GM18870 (cell line): ENCODE data around the gene R3HCC1L.
"Not testable (repeated sequence)": the region's sequence is repeated elsewhere in the genome, so short reads cannot be mapped to it uniquely, and the experiment has no call there.

ENCODE experiments used
- ATAC-seq: cut with Tn5 transposase; IDR thresholded peaks from one replicate; pipeline ENCODE4 v1.9.1; 2021; ENCODE audit warnings: moderate library complexity; ENCODE audit not compliant: unreplicated experiment

The R3HCC1L gene

DNA sequence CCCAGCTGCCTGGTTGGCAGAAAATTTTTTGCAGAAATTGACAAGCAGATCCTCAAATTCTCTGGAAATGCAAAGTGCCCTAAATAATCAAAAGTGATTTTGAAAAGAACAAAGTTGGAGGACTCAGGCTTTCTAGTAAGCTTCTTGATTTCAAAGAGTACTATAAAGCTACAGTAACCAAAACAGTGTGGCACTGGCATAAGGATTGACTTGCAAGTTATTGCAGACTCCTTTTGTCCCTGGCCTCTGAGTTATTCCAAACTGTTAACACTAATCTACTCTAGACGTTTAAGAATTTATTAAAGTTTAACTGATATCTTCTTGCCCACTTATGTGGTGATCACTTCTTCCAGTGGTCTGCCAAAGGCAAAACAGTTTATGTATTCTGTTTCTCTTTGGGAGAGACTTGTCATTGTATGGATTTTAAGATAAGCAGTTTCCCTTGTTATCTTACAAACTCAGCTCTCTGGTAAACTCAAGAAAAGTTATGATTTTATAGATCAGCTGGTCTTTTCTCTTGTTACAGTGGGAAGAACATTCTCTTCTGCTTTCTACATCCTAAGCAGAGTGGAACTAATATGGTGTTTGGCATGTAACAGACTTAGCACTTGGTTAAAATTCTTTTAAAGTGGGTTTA, 92.2 kb downstream of the R3HCC1L start:
- ATAC-seq = no peak

DNA sequence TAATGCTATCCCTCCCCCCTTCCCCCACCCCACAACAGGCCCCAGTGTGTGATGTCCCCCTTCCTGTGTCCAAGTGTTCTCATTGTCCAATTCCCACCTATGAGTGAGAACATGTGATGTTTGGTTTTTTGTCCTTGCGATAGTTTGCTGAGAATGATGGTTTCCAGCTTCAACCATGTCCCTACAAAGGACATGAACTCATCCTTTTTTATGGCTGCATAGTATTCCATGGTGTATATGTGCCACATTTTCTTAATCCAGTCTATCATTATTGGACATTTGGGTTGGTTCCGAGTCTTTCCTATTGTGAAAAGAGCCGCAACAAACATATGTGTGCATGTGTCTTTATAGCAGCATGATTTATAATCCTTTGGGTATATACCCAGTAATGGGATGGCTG, 93.3 kb downstream of the R3HCC1L start:
- not testable (repeated sequence) for ATAC-seq

DNA sequence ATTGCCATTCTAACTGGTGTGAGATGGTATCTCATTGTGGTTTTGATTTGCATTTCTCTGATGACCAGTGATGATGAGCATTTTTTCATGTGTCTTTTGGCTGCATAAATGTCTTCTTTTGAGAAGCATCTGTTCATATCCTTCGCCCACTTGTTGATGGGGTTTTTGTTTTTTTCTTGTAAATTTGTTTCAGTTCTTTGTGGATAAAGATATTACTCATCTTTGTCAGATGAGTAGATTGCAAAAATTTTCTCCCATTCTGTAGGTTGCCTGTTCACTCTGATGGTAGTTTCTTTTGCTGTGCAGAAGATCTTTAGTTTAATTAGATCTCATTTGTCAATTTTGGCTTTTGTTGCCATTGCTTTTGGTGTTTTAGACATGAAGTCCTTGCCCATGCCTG, 93.8 kb downstream of the R3HCC1L start:
- ATAC-seq = not testable (repeated sequence)

DNA sequence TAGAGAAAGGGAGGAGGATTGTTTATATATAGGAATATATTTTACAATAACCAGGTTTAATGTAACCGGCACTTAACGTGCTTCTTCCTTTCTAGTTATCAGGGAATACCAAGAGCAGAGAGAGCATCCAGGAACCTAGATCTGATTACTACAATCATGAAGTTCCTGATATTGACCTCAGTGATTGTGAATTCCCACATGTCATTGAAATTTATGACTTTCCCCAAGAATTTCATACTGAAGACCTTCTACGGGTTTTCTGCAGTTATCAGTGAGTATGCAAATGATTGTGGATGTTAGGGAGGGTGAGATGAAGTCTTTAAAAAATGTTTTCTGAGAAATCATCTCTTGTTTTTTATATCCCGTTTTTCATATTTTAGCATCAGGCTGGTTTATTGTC, 97.0 kb downstream of the R3HCC1L start:
- no peak for ATAC-seq

DNA sequence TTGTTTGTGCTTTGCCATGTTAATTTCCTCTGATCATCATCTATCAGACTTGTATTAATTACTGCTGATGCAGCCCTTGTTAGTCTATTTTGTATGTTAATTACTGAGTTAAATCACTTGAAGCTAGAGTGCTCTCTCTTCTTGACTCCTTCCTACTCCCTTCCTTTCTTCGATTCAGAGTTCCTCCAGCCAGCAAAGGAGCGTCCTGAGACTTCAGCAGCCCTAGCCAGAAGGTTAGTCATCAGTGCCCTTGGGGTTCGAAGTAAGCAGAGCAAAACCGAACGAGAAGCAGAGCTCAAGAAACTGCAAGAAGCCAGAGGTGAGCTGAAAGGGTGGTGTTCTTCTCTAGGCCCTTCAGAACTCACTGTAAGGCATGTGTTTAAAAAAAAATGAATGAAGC, 101.4 kb downstream of the R3HCC1L start:
- no peak for ATAC-seq

DNA sequence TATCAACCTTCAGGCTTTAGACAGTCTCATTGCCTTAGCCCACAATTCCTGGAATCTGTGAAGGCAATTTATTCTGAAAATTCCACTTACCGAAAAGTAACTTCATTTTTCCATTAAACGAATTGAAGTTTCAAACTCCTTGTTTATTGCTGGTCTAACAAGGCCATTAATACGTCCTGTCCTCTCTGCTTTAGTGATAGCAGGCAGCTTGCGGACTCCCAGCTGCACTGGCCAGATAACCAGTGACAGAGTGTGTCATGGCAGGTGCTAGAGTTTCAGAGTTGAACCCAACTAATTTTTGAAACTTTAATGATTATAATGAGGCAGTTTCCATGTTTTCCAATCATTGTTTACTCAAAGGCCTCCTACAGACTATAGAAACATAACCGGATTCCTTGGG, 102.4 kb downstream of the R3HCC1L start:
- ATAC-seq = no peak

DNA sequence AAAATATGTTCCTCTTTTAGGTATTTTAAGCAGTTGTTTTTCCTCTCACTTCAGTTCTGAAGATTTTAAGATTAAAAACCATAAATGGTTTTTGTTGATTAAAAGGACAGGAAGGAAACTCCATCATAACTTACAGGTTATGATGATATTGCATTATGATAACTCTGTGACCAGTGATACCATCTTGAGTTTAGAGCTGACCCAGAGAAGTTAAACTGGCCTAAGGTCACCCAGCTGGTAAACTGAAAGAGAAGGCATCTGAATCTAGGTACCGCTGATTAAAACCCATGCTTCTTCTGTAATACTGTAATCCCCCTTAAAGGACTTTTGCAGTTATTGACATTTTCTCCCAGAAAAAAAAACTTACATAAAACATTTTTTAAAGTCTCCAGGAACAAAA, 103.9 kb downstream of the R3HCC1L start:
- ATAC-seq = no peak

DNA sequence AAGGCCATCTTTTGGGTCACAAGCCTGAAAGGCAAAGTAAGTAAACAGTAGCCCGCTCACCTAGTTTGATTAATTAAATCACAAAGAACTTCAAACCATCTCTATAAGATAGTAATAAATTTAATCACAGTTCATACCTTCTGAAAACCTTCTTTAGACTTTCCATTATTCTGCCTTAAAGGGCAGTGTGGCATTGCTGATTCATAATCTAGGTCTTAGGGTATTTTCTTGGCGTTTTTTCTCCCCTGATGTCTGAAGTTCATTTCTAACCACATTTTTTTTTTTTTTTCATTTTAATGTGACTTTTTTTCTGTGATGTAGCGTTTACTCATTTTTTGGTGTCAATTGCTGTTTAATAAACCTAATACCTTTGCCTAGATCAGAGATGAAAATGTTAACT, 106.1 kb downstream of the R3HCC1L start:
- ATAC-seq = no peak

DNA sequence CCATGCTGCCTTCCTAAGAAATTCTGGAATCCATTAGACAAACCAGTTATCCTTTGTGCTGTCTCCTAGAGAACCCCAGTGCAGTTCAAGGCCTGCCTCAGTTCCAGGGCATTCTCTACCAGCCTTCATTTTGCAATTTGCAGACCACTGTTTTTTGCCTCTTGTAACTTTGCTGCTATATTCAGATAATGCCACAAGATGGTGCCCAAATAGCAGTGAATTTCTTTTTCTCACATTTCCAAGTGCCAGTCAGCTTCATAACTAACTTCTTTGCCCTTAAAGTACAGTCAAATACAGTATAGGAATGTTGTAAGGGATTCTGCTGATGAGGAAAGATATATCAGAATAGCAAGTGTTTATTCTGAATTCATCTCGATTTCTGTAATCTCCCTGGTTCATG, 108.4 kb downstream of the R3HCC1L start:
- ATAC-seq = no peak

DNA sequence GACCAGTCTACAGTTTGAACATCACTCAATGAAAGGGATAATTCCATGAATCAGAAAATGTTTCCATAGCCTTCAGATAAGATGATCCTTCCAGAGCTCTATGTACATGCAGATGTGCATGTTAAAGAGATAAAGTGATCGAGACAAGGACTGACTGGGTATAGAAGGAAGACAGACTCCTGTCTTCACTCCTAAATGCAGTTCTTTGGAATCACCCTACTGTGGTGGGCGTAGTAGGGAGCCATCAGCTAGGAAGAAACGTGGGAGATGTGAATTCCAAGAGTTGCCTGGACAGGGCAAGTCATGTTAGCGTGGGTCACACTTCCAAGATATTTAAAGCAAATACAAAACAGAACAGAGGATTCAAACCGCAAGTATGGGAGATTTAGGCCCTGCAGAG, 109.7 kb downstream of the R3HCC1L start:
- ATAC-seq = no peak

DNA sequence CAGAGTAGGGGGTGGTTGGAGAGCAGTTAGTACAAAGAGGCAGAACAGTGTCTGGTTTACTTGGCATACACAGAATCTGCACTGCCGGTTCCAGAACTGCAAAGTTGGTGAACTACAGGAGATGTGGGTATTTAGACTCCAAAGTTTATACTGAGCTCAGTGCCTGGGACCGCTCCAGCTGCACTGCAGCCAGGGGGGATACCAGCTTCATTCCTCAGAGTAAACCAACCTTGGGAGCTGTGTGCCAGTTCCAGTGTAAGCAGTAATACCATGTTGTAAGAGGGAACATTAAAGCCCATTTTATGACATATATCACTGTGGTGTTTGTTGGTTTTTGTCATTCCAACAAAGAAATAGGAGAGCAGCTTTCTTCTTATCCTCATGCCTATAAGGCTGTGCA, 110.1 kb downstream of the R3HCC1L start:
- ATAC-seq = no peak

DNA sequence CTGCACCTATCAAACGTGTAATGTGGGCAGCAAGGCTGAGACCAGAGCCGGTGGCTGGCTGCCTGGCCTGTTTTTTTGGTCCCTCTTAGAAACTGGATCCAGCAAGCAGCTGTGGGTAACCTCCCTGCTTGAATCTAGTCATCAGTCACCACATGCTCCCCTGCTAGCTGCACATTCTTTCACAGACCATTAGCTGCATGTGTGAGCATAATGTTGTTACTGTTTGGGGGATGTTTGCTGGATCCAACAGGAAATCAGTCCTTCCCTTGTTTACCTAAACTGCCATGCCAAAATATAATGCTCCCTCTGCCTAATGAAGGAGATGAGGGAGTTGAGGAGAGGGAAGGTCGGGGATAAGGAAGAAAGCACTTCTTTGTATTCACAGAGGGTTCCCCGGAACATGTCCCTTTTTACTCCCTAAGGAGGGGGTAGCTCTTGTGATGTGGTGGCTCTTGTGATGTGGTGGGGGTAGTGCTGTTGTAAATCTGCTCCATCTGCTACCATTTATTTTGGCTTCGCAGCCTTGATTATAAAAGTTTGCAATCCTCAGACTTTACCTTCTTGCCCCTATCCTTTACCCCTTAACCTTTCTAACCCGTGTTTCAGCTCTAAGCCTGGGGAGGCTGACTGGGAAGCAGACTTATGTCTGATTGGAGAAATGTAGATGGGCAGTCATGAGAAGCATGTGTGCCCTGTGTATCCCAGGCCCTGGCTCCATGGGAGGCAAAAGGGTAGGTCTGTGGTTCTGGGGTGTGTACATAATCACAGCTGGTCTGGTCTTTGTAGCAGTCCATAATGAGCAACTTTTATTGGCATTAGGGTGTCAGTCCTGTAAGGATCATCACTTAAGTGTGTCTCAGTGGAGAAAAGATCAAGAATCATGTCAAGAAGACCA, 112.7 kb downstream of the R3HCC1L start:
- no peak for ATAC-seq

DNA sequence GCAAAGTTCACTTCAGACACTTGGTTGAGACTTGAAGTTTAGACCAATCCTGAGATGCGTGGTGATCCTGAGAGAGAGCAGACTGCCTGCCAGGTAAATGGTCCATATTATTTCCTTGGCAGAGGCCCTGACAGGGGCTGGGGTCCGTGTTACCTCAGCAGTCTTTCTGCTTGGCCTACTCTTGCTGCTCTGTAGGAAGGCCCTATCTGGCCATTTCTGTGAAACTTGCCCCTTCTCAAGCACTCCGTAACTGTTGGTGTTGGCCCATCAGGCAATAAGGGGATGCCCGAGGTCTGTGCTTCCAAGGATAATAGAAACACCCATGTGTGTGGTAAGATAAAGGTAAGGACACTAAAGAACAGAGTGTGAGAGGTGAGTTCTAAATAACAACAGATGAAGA, 113.6 kb downstream of the R3HCC1L start:
- ATAC-seq = no peak

DNA sequence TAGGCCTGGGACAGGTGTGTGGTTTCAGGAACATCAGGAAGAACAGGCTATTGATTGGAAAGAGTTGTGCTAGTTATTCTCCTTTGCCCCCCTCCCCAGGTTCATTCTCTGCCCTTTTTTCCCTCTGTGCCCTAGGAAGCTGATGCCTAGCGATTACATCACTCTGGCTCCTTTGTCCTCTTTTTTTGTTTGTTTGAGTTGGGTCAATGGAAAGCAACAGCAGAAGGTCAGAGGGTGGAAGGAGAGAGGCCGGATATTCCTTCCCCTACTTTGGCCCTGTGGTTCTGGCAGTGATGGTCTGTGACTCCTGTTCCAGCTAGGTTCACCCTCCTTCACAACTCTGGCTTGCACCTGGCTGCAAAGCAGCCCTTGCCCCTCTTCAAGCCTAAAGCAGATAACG, 114.7 kb downstream of the R3HCC1L start:
- ATAC-seq = no peak

DNA sequence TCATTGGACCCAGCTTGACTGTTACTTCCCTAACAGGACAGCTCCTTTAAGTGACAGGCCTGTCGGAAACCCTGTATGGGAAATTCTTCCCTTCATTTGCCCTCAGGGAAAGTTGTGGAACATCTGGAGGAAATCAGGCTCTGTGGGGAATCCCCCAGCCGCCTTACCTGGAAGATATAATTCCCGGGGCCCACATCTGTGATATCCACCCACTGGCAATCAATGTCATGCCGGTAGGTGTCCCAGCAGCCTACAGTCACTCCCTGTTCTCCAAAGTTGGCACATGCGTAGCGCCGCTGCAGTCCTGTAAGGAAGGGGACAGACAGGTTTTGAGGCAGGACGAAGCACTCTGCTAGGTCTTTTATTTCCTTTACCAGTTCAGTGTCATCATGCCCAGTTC, 116.9 kb downstream of the R3HCC1L start:
- ATAC-seq = no peak

DNA sequence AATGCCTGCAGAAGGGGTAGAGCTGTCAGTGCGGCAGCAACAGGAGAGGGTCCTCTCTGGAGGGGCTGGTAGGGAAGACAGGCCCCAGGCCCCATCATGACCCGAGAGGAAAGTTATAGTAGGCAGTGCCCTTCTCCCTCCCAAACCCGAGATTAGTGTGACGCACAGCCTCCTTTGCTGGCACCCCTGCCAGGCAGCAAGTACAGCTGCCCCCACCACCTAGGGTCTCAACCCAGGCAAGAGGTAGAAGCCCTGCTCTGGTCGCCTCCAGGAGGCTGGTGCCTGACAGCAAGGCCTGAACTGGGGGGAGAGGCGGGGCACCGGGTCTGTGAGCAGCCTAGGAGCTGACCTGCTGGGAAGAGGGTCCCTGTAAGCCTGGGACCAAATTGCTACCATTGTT, 118.0 kb downstream of the R3HCC1L start:
- no peak for ATAC-seq

DNA sequence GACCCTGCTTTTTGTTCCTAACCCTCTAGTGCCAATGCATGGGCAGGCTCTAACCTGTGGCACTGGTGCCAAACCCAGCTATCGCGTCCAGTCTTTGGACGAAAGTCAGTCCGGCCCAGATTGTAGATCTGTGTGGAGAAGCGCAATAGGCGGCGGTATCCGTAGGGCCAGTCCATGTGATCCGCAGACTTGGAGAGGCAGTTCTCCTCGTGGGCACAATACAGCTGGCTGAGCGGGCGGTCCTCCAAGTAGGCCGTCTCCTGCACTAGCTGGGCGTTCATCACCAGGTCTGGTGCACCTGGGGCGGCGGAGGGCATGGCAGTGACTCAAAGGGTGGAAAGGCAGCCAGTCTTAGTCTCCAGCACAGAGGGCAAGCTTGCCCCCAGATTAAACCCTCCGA, 119.0 kb downstream of the R3HCC1L start:
- ATAC-seq = no peak

DNA sequence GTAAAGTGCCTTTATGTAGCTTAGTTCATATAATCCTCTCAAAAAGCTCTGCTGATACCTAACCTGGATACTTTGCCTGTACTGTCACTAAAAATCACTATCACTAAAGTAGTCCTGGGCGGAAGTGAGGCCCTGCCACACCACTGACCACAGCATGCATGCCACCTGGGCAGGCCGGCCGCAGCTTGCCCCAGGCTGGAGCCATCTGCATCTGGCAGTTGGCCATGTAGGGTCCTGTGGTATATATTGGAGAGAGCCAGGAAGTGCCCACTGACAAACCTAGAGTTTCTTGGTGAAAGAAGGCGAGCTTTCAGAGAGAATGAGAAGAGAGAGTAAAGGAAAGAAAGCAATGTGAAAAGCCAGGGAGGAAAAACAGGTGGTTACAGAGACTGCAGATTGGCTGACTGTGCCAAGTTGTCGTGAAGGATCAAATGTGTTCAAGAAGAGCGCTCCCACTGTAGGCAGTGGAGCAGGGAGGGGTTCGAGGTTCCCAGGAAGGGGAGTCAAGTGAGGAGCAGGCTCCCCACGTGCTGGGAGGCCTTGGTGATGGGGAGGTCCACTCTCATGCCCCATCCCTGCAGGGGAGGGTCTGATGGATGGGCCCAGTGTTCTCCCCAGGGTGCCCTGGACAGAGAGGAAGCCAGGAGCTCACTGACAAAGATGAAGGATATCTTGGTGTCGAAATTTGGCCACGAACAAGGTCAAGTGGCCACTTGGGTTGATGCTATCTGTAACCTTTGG, 119.9 kb downstream of the R3HCC1L start:
- ATAC-seq = no peak

DNA sequence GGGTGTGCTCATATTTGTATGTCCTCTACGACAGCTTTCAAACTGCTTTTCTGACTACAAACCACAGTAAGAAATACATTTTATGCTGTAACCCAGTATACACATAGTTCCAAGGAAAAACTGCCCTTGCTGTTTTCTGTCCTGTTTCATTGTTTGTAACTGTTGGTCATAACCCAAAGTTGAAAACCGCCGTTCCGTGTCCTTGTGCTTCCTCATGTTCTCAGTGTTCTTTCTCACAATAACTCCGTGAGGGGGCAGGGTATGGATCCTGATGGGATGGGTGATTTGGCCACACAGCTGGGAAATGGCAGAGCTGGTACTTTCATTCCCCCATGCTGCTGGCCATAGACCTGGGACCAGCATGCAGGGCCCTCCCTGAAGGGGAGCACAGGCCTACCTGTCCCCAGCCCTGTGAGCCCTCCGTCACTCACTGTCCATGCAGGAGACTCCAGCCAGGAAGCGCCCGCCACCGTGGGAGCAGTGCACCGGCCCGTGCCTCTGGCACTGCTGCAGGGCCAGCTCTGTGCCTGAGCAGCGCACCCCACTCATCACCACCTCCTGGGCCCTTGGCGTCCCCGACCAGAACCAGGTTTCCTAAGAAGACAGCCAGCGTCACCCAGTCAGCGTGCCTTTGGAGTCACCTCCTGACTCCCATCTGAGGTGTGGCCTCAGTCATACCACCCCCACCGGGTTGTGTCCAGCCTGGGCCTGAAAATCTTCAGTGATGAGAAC, 120.9 kb downstream of the R3HCC1L start:
- no peak for ATAC-seq

DNA sequence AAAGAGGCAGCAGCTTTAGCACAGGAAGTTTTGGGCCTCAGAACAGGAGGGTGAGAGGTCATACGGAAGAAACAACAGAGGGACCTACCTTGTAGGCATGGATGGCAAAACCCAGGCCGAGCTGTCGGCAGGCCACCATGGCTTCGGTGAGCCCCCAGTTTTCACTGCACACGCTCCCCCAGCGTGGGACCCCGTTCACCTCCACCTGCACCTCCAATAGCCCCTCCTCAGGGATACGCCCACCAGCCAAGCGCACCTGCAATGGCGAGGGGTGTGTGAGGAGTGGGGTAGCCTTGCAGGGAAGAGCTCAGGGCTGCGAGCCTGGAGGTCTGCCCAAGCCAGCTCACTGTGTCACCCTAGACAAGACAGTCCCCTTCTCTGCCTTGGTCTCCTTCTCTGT, 122.2 kb downstream of the R3HCC1L start:
- no peak for ATAC-seq

DNA sequence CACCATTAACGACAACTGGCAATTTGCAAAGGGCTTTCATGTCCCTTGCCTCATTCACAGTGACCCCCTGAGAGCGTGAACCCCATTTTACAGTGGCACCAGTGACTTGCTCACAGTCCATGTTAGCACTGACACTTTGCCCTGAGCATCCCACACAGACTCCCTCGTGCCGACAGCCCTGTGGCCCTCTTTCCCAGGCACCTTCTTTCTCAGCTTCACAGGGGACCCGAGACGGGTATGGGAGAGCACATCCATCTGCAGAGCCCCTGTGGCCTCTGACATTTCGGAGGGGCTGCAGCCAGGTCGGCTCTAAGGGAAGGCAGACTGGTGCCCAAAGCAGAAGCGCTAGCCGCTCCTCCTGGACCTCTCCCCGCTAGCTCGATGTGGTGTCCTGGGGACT, 122.7 kb downstream of the R3HCC1L start:
- no peak for ATAC-seq
